Measurements from ENCODE around the gene MAD1L1. TPM values are rescaled to one million over a fixed set of nuclear protein-coding genes. Genes with fewer than 3 reads are reported as not detected.

MAD1L1 gene
- total RNA-seq, 2 experiments from 2014 or later, result 40.0 to 44.7 TPM

DNA sequence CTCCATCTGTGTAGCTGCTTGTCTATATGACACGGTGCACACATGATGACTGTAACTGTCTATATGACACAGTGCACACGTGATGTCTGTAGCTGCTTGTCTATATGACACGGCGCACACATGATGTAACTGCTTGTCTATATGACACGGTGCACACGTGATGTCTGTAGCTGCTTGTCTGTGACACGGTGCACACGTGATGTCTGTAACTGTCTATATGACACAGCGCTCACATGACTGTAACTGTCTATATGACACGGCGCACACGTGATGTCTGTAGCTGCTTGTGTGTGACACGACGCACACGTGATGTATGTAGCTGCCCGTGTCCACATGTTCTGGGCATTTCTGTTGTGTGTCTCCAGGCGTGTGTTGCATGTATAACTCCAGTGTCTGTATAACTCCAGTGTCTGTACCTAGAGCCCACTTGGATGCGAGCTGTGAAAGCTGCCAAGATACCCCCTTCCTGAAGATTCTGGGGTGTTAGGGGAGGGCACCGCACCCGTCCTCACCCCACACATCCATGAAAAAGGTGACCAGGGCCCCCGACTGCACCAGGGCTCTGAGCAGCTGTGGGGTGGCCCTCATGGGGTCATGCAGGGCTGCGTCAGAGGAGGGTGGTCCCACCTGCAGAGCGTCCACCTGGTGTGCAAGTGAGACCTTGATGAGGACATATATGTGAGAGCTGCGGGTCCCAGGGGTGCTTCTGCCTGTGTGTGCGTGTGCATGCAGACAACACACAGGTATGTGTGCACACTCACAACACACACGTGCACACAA, 424.7 kb downstream of the MAD1L1 start:
- Mint-ChIP-seq H3K27me3 (no peaks in the 10 kb centered on the region), H3K4me3 (no peak overlapping the region), H3K36me3 (ENCODE audit: low read depth) (no peaks in the 10 kb centered on the region), H3K4me1 (ENCODE audit: low read depth) (no peaks in the 10 kb centered on the region), H3K27ac (no peak overlapping the region), H3K9me3 (no peaks in the 10 kb centered on the region)
- ChIA-PET POLR2A (no interaction called here), CTCF (no interaction called here)
- ATAC-seq (no peak), DNase-seq (no peak)
- TF ChIP-seq, protein P1, sequence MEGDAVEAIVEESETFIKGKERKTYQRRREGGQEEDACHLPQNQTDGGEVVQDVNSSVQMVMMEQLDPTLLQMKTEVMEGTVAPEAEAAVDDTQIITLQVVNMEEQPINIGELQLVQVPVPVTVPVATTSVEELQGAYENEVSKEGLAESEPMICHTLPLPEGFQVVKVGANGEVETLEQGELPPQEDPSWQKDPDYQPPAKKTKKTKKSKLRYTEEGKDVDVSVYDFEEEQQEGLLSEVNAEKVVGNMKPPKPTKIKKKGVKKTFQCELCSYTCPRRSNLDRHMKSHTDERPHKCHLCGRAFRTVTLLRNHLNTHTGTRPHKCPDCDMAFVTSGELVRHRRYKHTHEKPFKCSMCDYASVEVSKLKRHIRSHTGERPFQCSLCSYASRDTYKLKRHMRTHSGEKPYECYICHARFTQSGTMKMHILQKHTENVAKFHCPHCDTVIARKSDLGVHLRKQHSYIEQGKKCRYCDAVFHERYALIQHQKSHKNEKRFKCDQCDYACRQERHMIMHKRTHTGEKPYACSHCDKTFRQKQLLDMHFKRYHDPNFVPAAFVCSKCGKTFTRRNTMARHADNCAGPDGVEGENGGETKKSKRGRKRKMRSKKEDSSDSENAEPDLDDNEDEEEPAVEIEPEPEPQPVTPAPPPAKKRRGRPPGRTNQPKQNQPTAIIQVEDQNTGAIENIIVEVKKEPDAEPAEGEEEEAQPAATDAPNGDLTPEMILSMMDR (IDR thresholded peaks at IDR 0.05), result no peak
- intact Hi-C loops (cut with micrococcal nuclease), result no loop called here

DNA sequence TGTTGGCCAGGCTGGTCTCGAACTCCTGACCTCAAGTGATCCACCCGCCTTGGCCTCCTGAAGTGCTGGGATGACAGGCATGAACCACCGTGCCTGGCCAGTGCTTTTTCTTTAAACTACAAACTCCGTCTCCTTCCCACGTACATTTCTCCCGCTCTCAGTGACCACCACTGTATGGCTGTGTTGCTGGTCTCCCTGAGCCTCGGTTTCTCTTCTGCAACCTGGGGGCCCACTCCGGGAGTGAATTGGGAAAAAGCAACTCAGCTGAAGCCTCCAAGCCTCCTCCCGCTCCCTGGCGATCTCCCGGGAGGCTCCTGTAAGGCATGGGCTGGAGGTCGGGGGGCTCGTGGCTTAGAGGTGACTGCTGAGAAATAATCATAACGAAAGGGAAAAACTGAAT, 426.4 kb downstream of the MAD1L1 start:
- intact Hi-C loops (cut with micrococcal nuclease), result no loop called here
- H3K27me3 Mint-ChIP-seq, result no peaks in the 10 kb centered on the region
- ChIA-PET POLR2A (no interaction called here), CTCF (no interaction called here)
- no peaks in the 10 kb centered on the region for H3K9me3 Mint-ChIP-seq
- DNase-seq (no peak), ATAC-seq (no peak)
- H3K36me3 Mint-ChIP-seq (ENCODE audit: low read depth), result no peaks in the 10 kb centered on the region
- H3K27ac Mint-ChIP-seq, result no peak overlapping the region
- TF ChIP-seq, protein P1 (IDR thresholded peaks at IDR 0.05), result no peak
- no peaks in the 10 kb centered on the region for H3K4me1 Mint-ChIP-seq (ENCODE audit: low read depth)
- no peak overlapping the region for H3K4me3 Mint-ChIP-seq

DNA sequence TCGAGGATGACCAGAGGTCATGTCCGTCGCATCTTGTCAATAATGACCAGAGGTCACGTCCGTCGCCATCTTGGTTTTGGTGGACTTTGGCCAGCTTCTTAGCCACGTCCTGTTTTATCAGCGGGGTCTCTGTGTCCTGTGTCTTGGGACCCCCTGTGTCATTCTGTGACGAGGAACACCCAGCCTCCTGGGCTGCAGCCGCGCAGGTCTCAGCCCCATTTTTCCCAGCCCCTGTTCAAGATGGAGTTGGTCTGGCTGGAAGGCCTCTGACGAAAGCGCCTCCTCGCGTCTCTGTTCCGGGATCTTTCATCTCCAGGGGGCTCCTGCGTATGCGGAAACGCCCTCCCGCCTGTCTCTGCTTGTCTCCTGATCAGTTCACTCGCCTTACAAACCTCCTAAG, 428.4 kb downstream of the MAD1L1 start:
- ChIA-PET CTCF (no interaction called here), POLR2A (interaction anchor here (0.6 kb wide), 1 partner anchor 1273 kb away, joined by 3 read pairs; no protein-coding TSS in a partner anchor)
- no peaks in the 10 kb centered on the region for H3K27me3 Mint-ChIP-seq
- TF ChIP-seq, protein P1 (IDR thresholded peaks at IDR 0.05), result no peak
- H3K27ac Mint-ChIP-seq, result no peak overlapping the region
- intact Hi-C loops (cut with micrococcal nuclease), result no loop called here
- no peaks in the 10 kb centered on the region for H3K9me3 Mint-ChIP-seq
- ATAC-seq (no peak), DNase-seq (no peak)
- H3K4me3 Mint-ChIP-seq, result no peak overlapping the region
- H3K36me3 Mint-ChIP-seq (ENCODE audit: low read depth), result no peaks in the 10 kb centered on the region
- no peaks in the 10 kb centered on the region for H3K4me1 Mint-ChIP-seq (ENCODE audit: low read depth)

DNA sequence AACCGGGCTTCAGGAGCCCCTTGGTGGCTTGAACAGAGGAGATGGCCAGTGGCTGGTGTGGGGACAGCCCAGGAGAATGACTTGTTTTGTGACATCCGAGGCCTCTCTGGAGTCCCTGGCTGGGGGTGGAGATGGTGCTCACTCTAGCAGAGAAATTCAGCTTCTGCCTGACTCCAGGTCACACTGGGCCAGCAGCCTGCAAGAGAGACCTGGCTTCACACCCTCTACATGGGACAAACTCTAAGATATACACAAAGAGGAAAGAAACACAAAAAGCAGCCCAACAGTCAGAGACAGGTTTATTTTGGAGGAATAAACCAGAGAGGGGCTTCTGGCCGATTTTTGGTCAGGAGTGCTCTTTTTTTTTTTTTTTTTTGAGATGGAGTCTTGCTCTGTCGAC, 429.8 kb downstream of the MAD1L1 start:
- Mint-ChIP-seq H3K4me3 (no peak overlapping the region), H3K27ac (no peak overlapping the region), H3K27me3 (no peaks in the 10 kb centered on the region), H3K4me1 (ENCODE audit: low read depth) (no peaks in the 10 kb centered on the region), H3K36me3 (ENCODE audit: low read depth) (no peaks in the 10 kb centered on the region), H3K9me3 (no peaks in the 10 kb centered on the region)
- TF ChIP-seq, protein P1 (IDR thresholded peaks at IDR 0.05), result no peak
- CTCF ChIA-PET, result no interaction called here
- DNase-seq, result no peak
- no peak for ATAC-seq
- intact Hi-C loops (cut with micrococcal nuclease), result no loop called here
- POLR2A ChIA-PET, result no interaction called here

DNA sequence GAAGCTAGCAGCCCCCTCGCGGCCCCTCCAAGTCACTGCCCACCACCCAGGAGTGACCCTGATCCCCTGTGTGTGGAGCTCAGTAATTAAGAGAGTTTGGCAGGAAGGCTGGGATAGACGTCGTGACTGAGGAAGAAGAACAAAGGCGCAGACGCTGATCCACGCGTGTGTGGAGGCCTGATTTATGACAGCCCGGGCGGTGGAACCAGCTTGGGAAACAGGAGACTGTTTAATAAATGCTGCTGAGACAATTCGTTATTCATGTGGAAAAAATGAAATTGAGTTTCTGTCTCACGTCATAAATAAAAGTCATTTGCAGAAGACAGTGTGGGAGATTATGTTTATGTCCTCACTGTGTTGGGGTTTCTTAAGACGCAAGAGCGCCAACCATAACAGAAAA, 431.8 kb downstream of the MAD1L1 start:
- TF ChIP-seq, protein P1 (IDR thresholded peaks at IDR 0.05), result no peak
- Mint-ChIP-seq H3K36me3 (ENCODE audit: low read depth) (no peaks in the 10 kb centered on the region), H3K4me1 (ENCODE audit: low read depth) (no peaks in the 10 kb centered on the region), H3K27ac (no peak overlapping the region), H3K4me3 (no peak overlapping the region), H3K27me3 (peaks cover 4% of the 10 kb centered on the region), H3K9me3 (no peaks in the 10 kb centered on the region)
- ATAC-seq (no peak), DNase-seq (no peak)
- intact Hi-C loops (cut with micrococcal nuclease), result no loop called here
- ChIA-PET POLR2A (no interaction called here), CTCF (no interaction called here)

Measured in activated CD8-positive, alpha-beta T cell treated with anti-CD3 and anti-CD28 coated beads for 36 hours (primary cell).